Muscle of back (tissue), 11 donors: Measurements from ENCODE around the gene HIBADH. TPM values are rescaled to one million over a fixed set of nuclear protein-coding genes. Genes with fewer than 3 reads are reported as not detected.

Experiments
- DNase-seq, 3 donors: peaks; one replicate each; pipeline versions ENCODE4 v3.0.0 to v3.0.0-alpha.2; 2013
- polyA plus RNA-seq, 10 donors: library from polyadenylated mRNA; unstranded; fragments of 120-200 nt; gene quantifications; one replicate each; pipeline ENCODE4 v1.2.1, GENCODE V29; 2013; ENCODE audit not compliant: insufficient read length in 10 of 10

Gene HIBADH
- polyA plus RNA-seq, 10 donors: 23.4 to 29.8 (median 28.7) TPM

- peak in 1 of 3 donors; percentile 30 for DNase-seq
Observed at GRCh38 chr7:27553273-27553672, 109.4 kb downstream of the HIBADH start.

- DNase-seq: peak in 1 of 3 donors; percentile 7
Observed at GRCh38 chr7:27551803-27552400, 110.8 kb downstream of the HIBADH start.

- no peak for DNase-seq
Observed at GRCh38 chr7:27549606-27550005, 113.1 kb downstream of the HIBADH start.

GRCh38 chr7:27548304-27548703 is 114.4 kb downstream of the HIBADH start:
- DNase-seq: no peak

GRCh38 chr7:27547401-27547800 is 115.3 kb downstream of the HIBADH start:
- no peak for DNase-seq

- DNase-seq: no peak
Observed at GRCh38 chr7:27546610-27547009, 116.1 kb downstream of the HIBADH start.

GRCh38 chr7:27535795-27536194 is 126.9 kb downstream of the HIBADH start:
- DNase-seq: no peak

- no peak for DNase-seq
Observed at GRCh38 chr7:27533652-27534081, 129.0 kb downstream of the HIBADH start.

- peak in 1 of 3 donors; percentile 37 for DNase-seq
Observed at GRCh38 chr7:27532314-27532713, 130.4 kb downstream of the HIBADH start.

GRCh38 chr7:27527348-27527714 is 135.4 kb downstream of the HIBADH start:
- DNase-seq: peak in 1 of 3 donors; percentile 29

- DNase-seq: peak in 1 of 3 donors; percentile 21
Observed at GRCh38 chr7:27526611-27527347, 135.9 kb downstream of the HIBADH start.

- no peak for DNase-seq
Observed at GRCh38 chr7:27526131-27526530, 136.6 kb downstream of the HIBADH start.

- DNase-seq: peak; percentile 36 to 81 (median 46)
Observed at GRCh38 chr7:27523321-27523720, 139.4 kb downstream of the HIBADH start.

- peak in 1 of 3 donors; percentile 45 for DNase-seq
Observed at GRCh38 chr7:27522566-27522965, 140.1 kb downstream of the HIBADH start.

- DNase-seq: peak; percentile 79 to 94 (median 87)
Observed at GRCh38 chr7:27520815-27521790, 141.6 kb downstream of the HIBADH start.

GRCh38 chr7:27519793-27520469 is 142.8 kb downstream of the HIBADH start:
- DNase-seq: no peak

- peak; percentile 36 to 73 (median 51) for DNase-seq
Observed at GRCh38 chr7:27518561-27519350, 143.9 kb downstream of the HIBADH start.

GRCh38 chr7:27516421-27516820 is 146.3 kb downstream of the HIBADH start:
- DNase-seq: no peak

GRCh38 chr7:27515933-27516332 is 146.8 kb downstream of the HIBADH start:
- no peak for DNase-seq

GRCh38 chr7:27514861-27515260 is 147.8 kb downstream of the HIBADH start:
- DNase-seq: no peak

- DNase-seq: peak in 1 of 3 donors; percentile 34
Observed at GRCh38 chr7:27513885-27514284, 148.8 kb downstream of the HIBADH start.
